Activated CD4-positive, alpha-beta memory T cell treated with anti-CD3 and anti-CD28 coated beads for 36 hours (primary cell): ENCODE measurements around the gene TEAD4. TPM values are rescaled to one million over a fixed set of nuclear protein-coding genes. Genes with fewer than 3 reads are reported as not detected.
"Not testable (repeated sequence)": the region's sequence is repeated elsewhere in the genome, so short reads cannot be mapped to it uniquely, and the experiment has no call there.

ENCODE experiments used
- CTCF ChIA-PET: fragments of 350-600 bp; sonication (Branson Sonifier 250); formaldehyde crosslinking; loops from one replicate; lab custom pipeline; 2021; ENCODE audit warnings: antibody characterized with exemption, inconsistent platforms; lab: Charles Lee
- POLR2A ChIA-PET: fragments of 350-600 bp; sonication (Branson Sonifier 250); formaldehyde crosslinking; loops from one replicate; lab custom pipeline; 2021; ENCODE audit warnings: antibody characterized with exemption; lab: Charles Lee
- DNase-seq: peaks from one replicate; pipeline ENCODE4 v3.0.0-alpha.2; 2020
- H3K27ac Mint-ChIP-seq: one replicate; pipeline ENCODE4 v1.8.0; 2021; ENCODE audit warnings: mixed read lengths
- H3K27me3 Mint-ChIP-seq: one replicate; pipeline ENCODE4 v1.8.0; 2021; ENCODE audit warnings: mixed read lengths
- H3K36me3 Mint-ChIP-seq: one replicate; pipeline ENCODE4 v1.8.0; 2021; ENCODE audit warnings: mixed read lengths
- H3K4me1 Mint-ChIP-seq: one replicate; pipeline ENCODE4 v1.8.0; 2021; ENCODE audit warnings: low read depth, mixed read lengths
- H3K4me3 Mint-ChIP-seq: one replicate; pipeline ENCODE4 v1.8.0; 2021; ENCODE audit warnings: mild to moderate bottlenecking, mixed read lengths
- H3K9me3 Mint-ChIP-seq: one replicate; pipeline ENCODE4 v1.8.0; 2021; ENCODE audit warnings: mixed read lengths
- intact Hi-C: fragments of 100-400 bp; cut with micrococcal nuclease; formaldehyde crosslinking; loops from one replicate; pipeline ENCODE4 v1.15.1; 2023
- total RNA-seq, 2 experiments: library from RNA; stranded (reverse); gene quantifications; one replicate each; pipeline ENCODE4 v1.2.3, GENCODE V29; 2021

TEAD4 gene
- total RNA-seq, 2 experiments from 2014 or later: 3.2 to 3.8 TPM

DNA sequence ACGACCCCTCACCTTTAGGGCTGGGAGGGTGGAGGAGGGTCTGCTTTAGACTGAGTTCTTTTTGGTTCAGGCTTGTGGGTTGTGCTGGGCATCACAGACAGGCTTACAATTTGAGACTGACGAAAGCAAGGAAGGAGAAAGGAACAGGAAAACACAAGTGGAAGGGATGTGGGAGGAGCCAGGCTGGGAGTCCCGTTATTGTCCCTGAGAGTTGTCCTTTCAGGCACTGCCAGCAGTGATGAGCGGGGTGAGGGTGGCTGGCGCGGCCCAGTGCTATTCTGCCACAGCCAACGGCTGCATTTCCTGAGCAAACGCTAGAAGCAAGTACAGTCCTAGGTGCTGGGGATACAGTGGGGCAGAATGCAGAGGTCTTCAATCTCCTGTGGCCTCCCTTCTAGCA is 88.8 kb downstream of the TEAD4 start:
- DNase-seq: no peak
- no peaks in the 10 kb centered on the region for H3K9me3 Mint-ChIP-seq
- no peak overlapping the region for H3K4me3 Mint-ChIP-seq
- H3K36me3 Mint-ChIP-seq: no peaks in the 10 kb centered on the region
- POLR2A ChIA-PET: no interaction called here
- peaks cover 18% of the 10 kb centered on the region for H3K27me3 Mint-ChIP-seq
- CTCF ChIA-PET: no interaction called here
- intact Hi-C loops: no loop called here
- H3K27ac Mint-ChIP-seq: no peak overlapping the region
- H3K4me1 Mint-ChIP-seq: no peaks in the 10 kb centered on the region

DNA sequence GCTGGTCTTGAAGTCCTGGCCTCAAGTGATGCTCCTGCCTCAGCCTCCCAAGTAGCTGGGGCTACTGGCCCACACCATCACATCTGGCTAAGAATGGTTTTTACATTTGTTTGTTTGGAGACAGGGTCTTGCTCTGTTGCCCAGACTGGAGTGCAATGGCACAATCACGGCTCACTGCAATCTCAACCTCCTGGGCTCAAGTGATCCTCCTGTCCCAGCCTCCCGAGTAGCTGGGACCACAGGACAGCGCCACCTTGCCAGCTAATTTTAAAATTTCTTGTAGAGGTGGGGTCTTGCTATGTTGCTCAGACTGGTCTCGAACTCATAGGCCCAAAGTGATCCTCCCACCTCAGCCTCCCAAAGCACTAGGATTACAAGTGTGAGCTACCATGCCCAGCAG is 89.3 kb downstream of the TEAD4 start:
- ChIA-PET CTCF (no interaction called here), POLR2A (no interaction called here)
- Mint-ChIP-seq H3K4me3 (no peak overlapping the region), H3K36me3 (no peaks in the 10 kb centered on the region), H3K9me3 (no peaks in the 10 kb centered on the region), H3K4me1 (no peaks in the 10 kb centered on the region), H3K27ac (no peak overlapping the region), H3K27me3 (peaks cover 12% of the 10 kb centered on the region)
- intact Hi-C loops: no loop called here
- no peak for DNase-seq

DNA sequence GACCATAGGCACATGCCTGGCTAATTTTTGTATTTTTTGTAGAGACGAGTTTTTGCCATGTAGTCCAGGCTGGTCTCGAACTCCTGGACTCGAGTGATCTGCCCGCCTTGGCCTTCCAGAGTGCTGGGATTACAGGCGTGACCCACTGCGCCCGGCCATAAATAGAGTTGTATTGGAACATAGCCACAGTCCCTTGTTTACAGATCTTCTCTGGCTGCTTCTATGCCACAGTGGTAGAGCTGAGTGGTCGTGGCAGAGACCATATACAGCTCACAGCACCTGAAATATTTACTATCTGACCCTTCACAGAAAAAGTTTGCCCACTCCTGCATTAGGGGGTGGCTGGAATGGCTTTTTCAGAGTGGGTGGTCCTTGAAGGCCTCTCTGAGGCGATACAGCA is 90.0 kb downstream of the TEAD4 start:
- H3K4me1 Mint-ChIP-seq: no peaks in the 10 kb centered on the region
- ChIA-PET CTCF (no interaction called here), POLR2A (no interaction called here)
- H3K4me3 Mint-ChIP-seq: no peak overlapping the region
- no peak for DNase-seq
- no peaks in the 10 kb centered on the region for H3K36me3 Mint-ChIP-seq
- peaks cover 6% of the 10 kb centered on the region for H3K27me3 Mint-ChIP-seq
- intact Hi-C loops: no loop called here
- H3K27ac Mint-ChIP-seq: no peak overlapping the region
- H3K9me3 Mint-ChIP-seq: no peaks in the 10 kb centered on the region

DNA sequence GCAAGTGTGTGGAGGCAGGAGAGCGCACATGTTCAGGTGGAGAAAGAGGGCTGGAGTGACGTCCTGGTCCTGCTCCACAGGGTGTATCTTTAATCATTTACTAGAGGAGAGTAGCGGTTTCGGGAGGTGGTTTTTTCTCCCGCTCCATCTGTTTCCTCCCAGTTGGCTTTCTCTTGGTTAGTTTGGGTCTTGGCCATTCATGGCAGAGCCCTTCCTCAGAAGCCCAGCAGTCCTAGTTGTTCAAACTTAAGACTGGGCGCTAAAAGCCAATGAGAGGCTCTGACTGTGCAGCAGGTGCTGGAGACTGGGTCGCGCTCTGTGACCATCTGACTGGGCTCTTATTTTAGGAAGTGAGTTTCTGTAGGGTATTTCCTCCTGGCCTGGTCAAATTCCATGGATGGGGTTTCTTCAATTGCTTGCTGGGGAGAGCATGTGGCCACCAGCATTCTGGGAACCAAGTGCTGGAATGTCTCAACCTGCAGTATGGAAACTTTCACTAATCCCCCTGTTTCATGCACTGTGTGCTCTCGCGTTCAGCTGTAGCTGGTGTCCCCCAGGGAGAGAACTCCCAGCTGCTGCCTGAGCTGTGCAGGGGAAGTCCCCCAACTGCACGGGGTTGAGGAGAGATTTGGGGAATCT is 90.5 kb downstream of the TEAD4 start:
- ChIA-PET CTCF (interaction anchor here (0.9 kb wide), 1 partner anchor 101 kb away, joined by 3 read pairs; no protein-coding TSS in a partner anchor), POLR2A (no interaction called here)
- peaks cover 4% of the 10 kb centered on the region for H3K27me3 Mint-ChIP-seq
- H3K36me3 Mint-ChIP-seq: no peaks in the 10 kb centered on the region
- intact Hi-C loops: no loop called here
- no peak overlapping the region for H3K4me3 Mint-ChIP-seq
- DNase-seq: no peak
- H3K27ac Mint-ChIP-seq: no peak overlapping the region
- no peaks in the 10 kb centered on the region for H3K4me1 Mint-ChIP-seq
- H3K9me3 Mint-ChIP-seq: no peaks in the 10 kb centered on the region

DNA sequence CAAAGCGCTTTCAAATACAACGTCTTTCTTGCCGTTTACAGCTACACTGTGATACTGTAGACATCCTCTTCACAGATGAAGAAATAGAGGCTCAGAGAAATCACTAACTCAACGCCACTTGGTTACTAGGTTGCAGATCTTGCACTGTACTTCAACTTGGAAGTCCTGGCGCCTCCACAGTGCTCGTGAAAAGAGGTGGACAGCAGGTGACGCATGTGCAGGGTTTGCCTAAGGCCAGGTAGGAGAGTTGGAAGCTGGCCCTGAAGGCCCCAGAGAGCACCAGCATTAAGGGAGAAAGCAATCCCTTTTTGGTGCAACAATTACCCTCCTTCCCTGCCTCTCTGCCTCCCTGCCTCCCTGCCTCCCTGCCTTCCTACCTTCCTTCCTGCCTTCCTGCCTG is 95.2 kb downstream of the TEAD4 start:
- peaks cover 12% of the 10 kb centered on the region for H3K27me3 Mint-ChIP-seq
- POLR2A ChIA-PET: no interaction called here
- no peaks in the 10 kb centered on the region for H3K4me1 Mint-ChIP-seq
- no peaks in the 10 kb centered on the region for H3K9me3 Mint-ChIP-seq
- no peak overlapping the region for H3K27ac Mint-ChIP-seq
- H3K36me3 Mint-ChIP-seq: no peaks in the 10 kb centered on the region
- CTCF ChIA-PET: no interaction called here
- intact Hi-C loops: no loop called here
- DNase-seq: no peak
- H3K4me3 Mint-ChIP-seq: no peak overlapping the region

DNA sequence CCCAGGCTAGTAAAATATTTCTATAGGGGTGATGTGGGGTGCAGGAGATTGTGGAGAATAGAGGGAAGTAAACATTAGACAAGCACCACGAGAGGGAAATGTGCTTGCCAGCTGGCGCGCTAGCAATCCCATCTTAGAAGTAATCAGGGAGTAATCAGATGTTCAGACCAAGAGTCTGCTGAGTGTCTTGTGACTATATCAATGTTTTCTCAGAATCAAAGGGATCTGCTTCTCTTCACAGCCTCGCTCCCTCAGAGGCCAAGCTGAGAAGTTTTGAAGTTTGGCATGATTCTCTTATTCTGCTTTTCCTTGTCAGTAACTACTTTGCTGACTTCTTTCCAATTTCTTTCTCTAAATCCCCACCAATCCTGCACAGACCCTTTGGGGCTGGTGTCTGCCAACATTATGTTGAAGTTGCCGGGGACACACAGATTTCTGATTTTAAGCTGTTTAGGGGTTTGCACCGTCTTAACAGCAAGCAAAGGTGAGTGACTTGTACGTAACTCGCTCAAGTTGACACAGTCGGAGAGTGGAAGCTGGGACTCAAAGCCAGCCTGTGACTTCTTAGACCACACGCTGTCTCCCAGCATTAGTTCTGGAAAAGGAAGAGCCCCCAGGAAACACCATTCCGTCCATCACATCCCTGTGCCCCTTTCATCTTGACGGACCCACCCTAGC is 96.0 kb downstream of the TEAD4 start:
- POLR2A ChIA-PET: no interaction called here

DNA sequence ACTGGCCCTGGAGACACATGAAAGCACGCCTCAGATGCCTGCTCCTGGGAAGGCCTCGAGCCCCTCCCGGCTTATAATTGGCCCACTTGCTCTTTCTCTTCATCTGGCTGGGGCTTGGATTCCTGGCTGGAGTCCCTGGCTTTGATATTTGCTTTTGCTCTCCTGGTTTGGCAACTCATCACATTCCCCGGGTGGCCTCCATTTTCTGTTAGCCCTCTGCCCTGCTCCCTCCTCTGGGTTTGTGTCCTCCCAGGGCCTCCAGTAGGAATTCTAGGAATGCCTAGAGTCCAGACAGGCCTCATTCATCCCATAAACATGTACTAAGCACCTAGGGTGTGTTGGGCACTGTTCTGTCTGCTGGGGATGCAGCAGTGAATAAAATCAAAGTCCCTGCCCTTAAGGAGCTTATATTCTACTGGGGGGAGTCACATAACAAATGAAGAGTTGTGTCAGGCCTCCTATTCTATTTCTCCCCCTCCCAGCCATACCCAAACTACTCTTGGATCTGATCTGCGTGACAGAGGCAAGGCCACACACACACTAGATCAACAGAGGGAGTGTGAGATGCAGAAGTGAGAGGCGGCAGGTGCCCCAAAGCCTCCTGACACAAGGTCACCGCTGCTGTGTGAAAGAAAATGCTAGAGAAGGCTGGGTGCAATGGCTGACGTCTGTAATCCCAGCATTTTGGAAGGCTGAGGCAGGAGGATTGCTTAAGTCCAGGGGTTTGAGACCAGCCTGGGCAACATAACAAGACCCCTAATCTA is 96.7 kb downstream of the TEAD4 start:
- ChIA-PET CTCF (interaction anchor here (2.4 kb wide), 1 partner anchor 17 kb away, joined by 9 read pairs; no protein-coding TSS in a partner anchor), POLR2A (no interaction called here)
- Mint-ChIP-seq H3K27ac (no peak overlapping the region), H3K4me3 (no peak overlapping the region), H3K36me3 (no peaks in the 10 kb centered on the region), H3K9me3 (no peaks in the 10 kb centered on the region), H3K27me3 (peaks cover 16% of the 10 kb centered on the region), H3K4me1 (no peaks in the 10 kb centered on the region)
- DNase-seq: no peak
- intact Hi-C loops: no loop called here

More for the DNA sequence above, 96.0 kb downstream of the TEAD4 start:
- Mint-ChIP-seq H3K4me1 (no peaks in the 10 kb centered on the region), H3K27me3 (peaks cover 15% of the 10 kb centered on the region), H3K36me3 (no peaks in the 10 kb centered on the region), H3K4me3 (no peak overlapping the region), H3K27ac (no peak overlapping the region), H3K9me3 (no peaks in the 10 kb centered on the region)
- intact Hi-C loops: no loop called here
- CTCF ChIA-PET: interaction anchor here (2.4 kb wide), 1 partner anchor 18 kb away, joined by 9 read pairs; no protein-coding TSS in a partner anchor
- no peak for DNase-seq

DNA sequence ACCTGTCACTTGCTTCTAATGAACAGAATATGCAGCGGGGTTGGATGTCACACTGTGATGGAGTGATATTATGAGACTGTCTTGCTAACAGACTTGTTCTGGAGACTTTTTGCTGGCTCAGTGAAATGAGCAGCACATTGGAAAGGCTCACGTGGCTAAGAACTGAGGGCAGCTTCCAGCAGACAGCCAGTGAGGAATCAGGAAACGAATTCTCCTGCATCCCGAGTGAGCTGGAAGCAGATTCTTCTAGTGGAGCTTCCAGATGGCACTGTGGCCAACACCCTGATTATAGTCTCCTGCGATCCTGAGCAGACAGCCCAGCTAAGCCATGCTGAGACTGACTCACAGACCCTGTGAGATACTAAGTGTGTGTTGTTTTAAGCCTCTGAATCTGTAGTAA is 101.9 kb downstream of the TEAD4 start:
- ChIA-PET CTCF (no interaction called here), POLR2A (no interaction called here)
- Mint-ChIP-seq H3K27ac (no peak overlapping the region), H3K27me3 (peaks cover 34% of the 10 kb centered on the region), H3K36me3 (no peaks in the 10 kb centered on the region), H3K9me3 (peaks cover 6% of the 10 kb centered on the region), H3K4me3 (no peak overlapping the region), H3K4me1 (no peaks in the 10 kb centered on the region)
- intact Hi-C loops: no loop called here
- DNase-seq: no peak

DNA sequence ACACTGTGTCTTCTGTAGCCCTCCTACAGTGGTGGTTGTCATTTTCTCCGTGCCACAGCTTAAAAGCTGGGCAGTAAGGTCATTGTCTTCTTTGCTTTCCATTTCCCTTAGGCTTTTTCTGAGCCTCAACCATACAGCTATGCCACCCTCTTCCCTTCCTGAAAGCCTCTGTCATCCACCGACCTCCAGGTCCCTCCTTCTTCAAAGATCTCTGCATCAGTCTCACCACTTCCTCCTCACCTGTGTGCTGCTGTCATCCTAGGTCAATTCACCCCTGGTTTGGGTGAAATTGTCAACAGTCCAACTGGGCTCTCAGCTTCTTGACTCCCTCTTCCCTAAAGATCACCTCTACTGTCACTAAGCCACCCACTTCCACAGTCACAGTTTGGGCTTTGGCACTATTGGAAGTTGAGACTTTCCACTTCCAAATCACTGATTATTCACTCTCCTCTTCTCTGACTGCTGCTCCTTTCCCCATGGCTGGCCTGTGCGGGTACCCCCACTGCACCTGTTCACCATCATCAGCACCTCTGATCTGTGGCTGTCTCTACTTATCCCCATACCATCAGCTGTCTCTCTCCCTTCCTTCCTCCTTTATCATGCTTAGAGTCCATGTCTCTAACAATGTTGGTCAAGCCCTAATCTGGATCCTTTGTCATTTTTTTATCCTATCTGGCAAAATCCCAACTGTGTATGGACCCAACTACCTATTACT is 102.5 kb downstream of the TEAD4 start:
- intact Hi-C loops: no loop called here
- Mint-ChIP-seq H3K27me3 (peaks cover 33% of the 10 kb centered on the region), H3K27ac (no peak overlapping the region), H3K4me1 (no peaks in the 10 kb centered on the region), H3K36me3 (no peaks in the 10 kb centered on the region), H3K4me3 (no peak overlapping the region), H3K9me3 (peaks cover 6% of the 10 kb centered on the region)
- POLR2A ChIA-PET: no interaction called here
- CTCF ChIA-PET: no interaction called here
- no peak for DNase-seq

DNA sequence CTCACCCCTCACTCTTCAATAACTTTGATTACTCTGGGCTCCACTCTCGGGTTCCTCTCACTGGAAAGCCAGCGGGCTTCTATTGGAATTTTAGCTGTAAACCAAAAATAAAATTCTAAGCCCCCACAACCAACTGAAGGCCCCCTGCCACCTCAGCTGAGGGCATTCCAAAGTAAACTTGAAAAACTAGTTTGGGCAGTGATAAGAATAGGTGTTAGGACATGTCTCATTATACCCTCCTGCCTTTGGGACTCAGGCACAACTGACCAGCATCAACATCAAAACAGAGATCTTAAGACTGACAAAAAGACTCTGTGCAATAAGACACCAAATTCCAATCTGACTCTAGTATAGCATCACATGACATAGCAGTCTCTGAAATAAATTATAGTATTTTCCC is 106.1 kb downstream of the TEAD4 start:
- Mint-ChIP-seq H3K27ac (no peak overlapping the region), H3K4me1 (no peaks in the 10 kb centered on the region), H3K27me3 (peaks cover 36% of the 10 kb centered on the region), H3K9me3 (peaks cover 6% of the 10 kb centered on the region), H3K4me3 (no peak overlapping the region), H3K36me3 (no peaks in the 10 kb centered on the region)
- intact Hi-C loops: no loop called here
- ChIA-PET CTCF (interaction anchor here (1.5 kb wide), 1 partner anchor 210 kb away, joined by 3 read pairs; no protein-coding TSS in a partner anchor), POLR2A (no interaction called here)
- no peak for DNase-seq

DNA sequence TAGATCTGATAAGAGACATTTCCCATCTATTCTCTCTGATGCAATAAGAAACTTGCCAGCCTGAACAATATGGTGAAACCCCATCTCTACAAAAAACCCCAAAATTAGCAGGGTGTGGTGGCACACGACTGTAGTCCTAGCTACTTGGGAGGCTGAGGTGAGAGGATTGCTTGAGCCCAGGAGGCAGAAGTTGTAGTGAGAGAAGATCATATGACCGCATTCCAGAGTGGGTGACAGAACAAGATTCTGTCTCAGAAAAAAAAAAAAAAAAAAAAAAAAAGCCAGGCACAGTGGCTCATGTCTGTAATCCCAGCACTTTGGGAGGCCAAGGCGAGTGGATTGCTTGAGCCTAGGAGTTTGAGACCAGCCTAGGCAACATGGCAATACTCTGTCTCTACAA is 106.6 kb downstream of the TEAD4 start:
- H3K9me3 Mint-ChIP-seq, H3K27ac Mint-ChIP-seq, intact Hi-C loops, H3K4me1 Mint-ChIP-seq, DNase-seq, H3K36me3 Mint-ChIP-seq, POLR2A ChIA-PET, H3K4me3 Mint-ChIP-seq: not testable (repeated sequence)
- CTCF ChIA-PET: interaction anchor here (1.5 kb wide), 1 partner anchor 209 kb away, joined by 3 read pairs; no protein-coding TSS in a partner anchor
- H3K27me3 Mint-ChIP-seq: peaks cover 34% of the 10 kb centered on the region

DNA sequence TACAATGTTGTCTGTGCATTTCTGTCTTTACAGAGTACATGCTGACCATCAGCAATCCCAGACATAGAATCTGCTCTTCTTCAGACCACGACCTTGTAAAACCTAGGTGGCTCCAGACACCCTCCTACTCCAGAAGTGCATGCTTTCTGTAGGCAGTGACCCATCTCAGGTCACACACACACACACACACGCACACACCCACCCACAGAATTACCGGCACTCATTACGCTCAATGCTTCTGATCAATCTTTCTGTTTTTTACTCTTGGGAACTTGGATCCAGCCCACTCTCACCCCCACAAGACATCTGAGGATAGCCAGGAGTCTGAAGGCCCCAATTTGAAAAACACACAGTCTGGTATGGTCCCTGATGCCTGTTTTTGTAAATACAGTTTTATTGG is 110.5 kb downstream of the TEAD4 start:
- CTCF ChIA-PET: interaction anchor here (0.7 to 6.9 kb wide), 2 partner anchors 38 to 206 kb away, joined by 3 to 52 read pairs; no protein-coding TSS in a partner anchor
- POLR2A ChIA-PET: no interaction called here
- Mint-ChIP-seq H3K27me3 (peaks cover 16% of the 10 kb centered on the region), H3K27ac (no peak overlapping the region), H3K9me3 (no peaks in the 10 kb centered on the region), H3K4me1 (peaks cover 2% of the 10 kb centered on the region), H3K36me3 (no peaks in the 10 kb centered on the region), H3K4me3 (no peak overlapping the region)
- DNase-seq: no peak
- intact Hi-C loops: loop anchor here (5.0 kb wide), 1 partner anchor 68 kb away; no protein-coding TSS in a partner anchor
